ENCODE measurements around the gene SLC35B1.

- TF ChIP-seq, protein P1, sequence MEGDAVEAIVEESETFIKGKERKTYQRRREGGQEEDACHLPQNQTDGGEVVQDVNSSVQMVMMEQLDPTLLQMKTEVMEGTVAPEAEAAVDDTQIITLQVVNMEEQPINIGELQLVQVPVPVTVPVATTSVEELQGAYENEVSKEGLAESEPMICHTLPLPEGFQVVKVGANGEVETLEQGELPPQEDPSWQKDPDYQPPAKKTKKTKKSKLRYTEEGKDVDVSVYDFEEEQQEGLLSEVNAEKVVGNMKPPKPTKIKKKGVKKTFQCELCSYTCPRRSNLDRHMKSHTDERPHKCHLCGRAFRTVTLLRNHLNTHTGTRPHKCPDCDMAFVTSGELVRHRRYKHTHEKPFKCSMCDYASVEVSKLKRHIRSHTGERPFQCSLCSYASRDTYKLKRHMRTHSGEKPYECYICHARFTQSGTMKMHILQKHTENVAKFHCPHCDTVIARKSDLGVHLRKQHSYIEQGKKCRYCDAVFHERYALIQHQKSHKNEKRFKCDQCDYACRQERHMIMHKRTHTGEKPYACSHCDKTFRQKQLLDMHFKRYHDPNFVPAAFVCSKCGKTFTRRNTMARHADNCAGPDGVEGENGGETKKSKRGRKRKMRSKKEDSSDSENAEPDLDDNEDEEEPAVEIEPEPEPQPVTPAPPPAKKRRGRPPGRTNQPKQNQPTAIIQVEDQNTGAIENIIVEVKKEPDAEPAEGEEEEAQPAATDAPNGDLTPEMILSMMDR (IDR thresholded peaks at IDR 0.05) = no peak
- no peak for TF ChIP-seq POLR2A (IDR thresholded peaks at IDR 0.05)
These were observed 7.5 kb upstream of the SLC35B1 start for GRCh38 chr17:49715216-49715615.

Data from esophagus squamous epithelium (tissue), 4 donors.